HK-2 (cell line): ENCODE data around the gene NBPF20.
A peak's percentile ranks its signal among the peaks of the same experiment; 100 is the strongest.
"Not testable (repeated sequence)": the region's sequence is repeated elsewhere in the genome, so short reads cannot be mapped to it uniquely, and the experiment has no call there.

ENCODE experiments used
- DNase-seq: peaks from one replicate; pipeline ENCODE4 v3.0.0-alpha.2; 2018; ENCODE audit not compliant: unreplicated experiment

Gene NBPF20

GRCh38 chr1:145430830-145431229 lies 5.4 kb upstream of the NBPF20 start:
- not testable (repeated sequence) for DNase-seq

- not testable (repeated sequence) for DNase-seq
Observed at GRCh38 chr1:145429329-145429728, 3.9 kb upstream of the NBPF20 start.

GRCh38 chr1:145424612-145425435 lies 579 bp downstream of the NBPF20 start:
- peak; percentile 42 for DNase-seq

GRCh38 chr1:145415149-145415548 lies 10.3 kb downstream of the NBPF20 start:
- not testable (repeated sequence) for DNase-seq

- DNase-seq = not testable (repeated sequence)
Observed at GRCh38 chr1:145407266-145407665, 18.1 kb downstream of the NBPF20 start.

GRCh38 chr1:145404949-145405348 lies 20.5 kb downstream of the NBPF20 start:
- not testable (repeated sequence) for DNase-seq

GRCh38 chr1:145400701-145401100 lies 24.7 kb downstream of the NBPF20 start:
- DNase-seq = not testable (repeated sequence)
